Astrocyte of the spinal cord (primary cell): ENCODE measurements around the gene ANTXR1.
A peak's percentile ranks its signal among the peaks of the same experiment; 100 is the strongest.

Experiments used
- DNase-seq: peaks from one replicate; pipeline ENCODE4 v3.0.0; 2011; ENCODE audit warnings: low read depth, low spot score
- H3K4me3 ChIP-seq: 2 replicates; pipeline ENCODE4 v1.5.1; 2011; ENCODE audit warnings: low read depth, mild to moderate bottlenecking, low read length, moderate library complexity
- CTCF ChIP-seq: IDR thresholded peaks from 2 replicates; pipeline ENCODE4 v1.5.1; 2012; ENCODE audit warnings: low read depth, mild to moderate bottlenecking, low read length, inconsistent platforms
- in situ Hi-C: cut with HindIII; loops from 2 replicates; pipeline ENCODE4 v1.10.0; 2017; ENCODE audit warnings: low sequenced_read_pairs

The ANTXR1 gene

DNA sequence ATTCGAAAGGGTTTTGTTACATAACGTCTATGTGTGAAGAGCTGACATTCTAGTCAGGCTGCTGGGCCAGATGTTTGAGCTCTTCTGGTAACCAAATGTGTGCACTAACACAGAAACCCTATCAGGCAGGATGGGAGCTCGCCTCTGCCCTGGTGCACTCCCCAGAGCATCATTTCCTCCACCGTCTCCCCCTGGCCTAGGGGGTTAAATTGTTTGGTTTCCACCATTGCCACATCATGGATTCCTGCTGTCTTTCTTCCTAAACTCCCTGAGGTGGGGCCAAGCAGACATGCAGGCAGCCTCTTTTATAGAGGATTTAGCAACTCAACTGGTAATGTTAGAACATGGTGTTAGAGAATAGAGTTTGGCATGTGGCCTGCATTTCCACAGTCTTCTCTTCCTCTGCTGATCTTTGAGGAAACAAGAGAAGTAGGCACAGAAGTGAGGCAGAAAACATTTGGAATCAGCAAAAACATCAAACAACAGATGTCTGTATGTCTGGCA, 87.3 kb downstream of the ANTXR1 start:
- in situ Hi-C loops: no loop called here
- no peak overlapping the region for H3K4me3 ChIP-seq
- no peak for TF ChIP-seq CTCF
- peak; percentile 32 for DNase-seq

DNA sequence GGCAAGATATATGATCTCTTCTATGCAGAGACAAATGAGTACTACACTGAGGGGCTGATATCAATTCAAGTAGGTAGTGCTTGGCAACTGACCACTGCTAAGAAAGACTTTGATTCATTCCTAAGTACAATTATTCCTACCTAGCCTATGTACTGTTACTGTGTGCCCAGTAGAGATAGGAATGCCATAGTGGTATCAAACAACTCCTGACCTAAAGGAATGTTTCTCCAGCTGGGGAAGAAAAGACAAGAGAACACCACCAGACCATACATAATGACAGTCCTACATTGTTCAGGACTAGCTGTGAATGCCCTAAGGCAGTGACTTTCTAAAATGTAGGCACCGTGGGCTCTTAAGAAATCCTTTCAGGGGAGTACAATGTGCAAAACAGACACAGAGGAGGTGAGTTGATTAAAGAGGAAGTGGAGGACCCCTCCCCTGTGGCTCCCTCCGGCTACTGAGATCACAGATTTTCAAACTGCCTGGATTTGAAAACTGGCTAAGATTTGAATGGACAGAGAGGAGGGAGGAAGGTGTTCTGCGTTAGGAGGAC, 89.1 kb downstream of the ANTXR1 start:
- in situ Hi-C loops: no loop called here

DNA sequence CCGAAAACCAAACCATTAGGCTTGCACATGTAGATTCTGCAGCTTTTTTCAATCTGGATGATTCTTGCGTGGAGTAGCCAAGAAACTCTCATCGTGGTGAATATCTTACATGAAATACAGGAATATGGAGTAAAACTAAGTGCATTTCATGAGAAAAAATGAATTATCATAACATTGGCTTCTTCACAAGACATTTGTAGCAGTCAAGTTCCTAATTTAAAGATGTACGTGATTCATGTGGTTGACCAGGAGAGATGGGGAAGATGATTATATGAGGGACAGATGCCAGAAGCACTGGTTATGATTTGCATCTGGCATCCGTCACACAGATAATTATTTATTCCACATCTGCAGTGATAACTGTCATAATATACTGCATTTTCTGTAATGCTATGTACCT, 90.4 kb downstream of the ANTXR1 start:
- no peak for TF ChIP-seq CTCF
- no peak overlapping the region for H3K4me3 ChIP-seq
- DNase-seq: no peak
- in situ Hi-C loops: no loop called here

More for the DNA sequence above, 89.1 kb downstream of the ANTXR1 start:
- no peak overlapping the region for H3K4me3 ChIP-seq
- TF ChIP-seq CTCF: no peak
- DNase-seq: no peak

- TF ChIP-seq CTCF: no peak
- no peak overlapping the region for H3K4me3 ChIP-seq
- in situ Hi-C loops: no loop called here
- DNase-seq: no peak
Observed at GRCh38 chr2:69104261-69104660, 91.3 kb downstream of the ANTXR1 start.

GRCh38 chr2:69109255-69109654, 96.3 kb downstream of the ANTXR1 start:
- DNase-seq: no peak
- no peak overlapping the region for H3K4me3 ChIP-seq
- no peak for TF ChIP-seq CTCF
- in situ Hi-C loops: no loop called here

GRCh38 chr2:69111076-69111475, 98.1 kb downstream of the ANTXR1 start:
- in situ Hi-C loops: no loop called here
- H3K4me3 ChIP-seq: no peak overlapping the region
- no peak for TF ChIP-seq CTCF
- DNase-seq: no peak
